Keratinocyte (primary cell): ENCODE results near the gene SKI.

Source experiments
- CTCF ChIP-seq, 3 experiments: IDR thresholded peaks in 1 of 3; conservative IDR thresholded peaks in 1 of 3; optimal IDR thresholded peaks in 1 of 3; 2 replicates in 2 of 3; 3 replicates in 1 of 3; pipeline versions ENCODE3 to v1.5.1; 2011; ENCODE audit warnings: low read length in 3 of 3, mild to moderate bottlenecking in 3 of 3, moderate library complexity in 2 of 3, control low read depth in 1 of 3, inconsistent platforms in 1 of 3; ENCODE audit not compliant: insufficient read depth in 2 of 3; ENCODE audit errors: extremely low read depth in 1 of 3
- EZH2 ChIP-seq: IDR thresholded peaks from one replicate; pipeline ENCODE4 v1.6.1; 2012; ENCODE audit warnings: inconsistent platforms, mild to moderate bottlenecking, low read length, moderate library complexity

DNA sequence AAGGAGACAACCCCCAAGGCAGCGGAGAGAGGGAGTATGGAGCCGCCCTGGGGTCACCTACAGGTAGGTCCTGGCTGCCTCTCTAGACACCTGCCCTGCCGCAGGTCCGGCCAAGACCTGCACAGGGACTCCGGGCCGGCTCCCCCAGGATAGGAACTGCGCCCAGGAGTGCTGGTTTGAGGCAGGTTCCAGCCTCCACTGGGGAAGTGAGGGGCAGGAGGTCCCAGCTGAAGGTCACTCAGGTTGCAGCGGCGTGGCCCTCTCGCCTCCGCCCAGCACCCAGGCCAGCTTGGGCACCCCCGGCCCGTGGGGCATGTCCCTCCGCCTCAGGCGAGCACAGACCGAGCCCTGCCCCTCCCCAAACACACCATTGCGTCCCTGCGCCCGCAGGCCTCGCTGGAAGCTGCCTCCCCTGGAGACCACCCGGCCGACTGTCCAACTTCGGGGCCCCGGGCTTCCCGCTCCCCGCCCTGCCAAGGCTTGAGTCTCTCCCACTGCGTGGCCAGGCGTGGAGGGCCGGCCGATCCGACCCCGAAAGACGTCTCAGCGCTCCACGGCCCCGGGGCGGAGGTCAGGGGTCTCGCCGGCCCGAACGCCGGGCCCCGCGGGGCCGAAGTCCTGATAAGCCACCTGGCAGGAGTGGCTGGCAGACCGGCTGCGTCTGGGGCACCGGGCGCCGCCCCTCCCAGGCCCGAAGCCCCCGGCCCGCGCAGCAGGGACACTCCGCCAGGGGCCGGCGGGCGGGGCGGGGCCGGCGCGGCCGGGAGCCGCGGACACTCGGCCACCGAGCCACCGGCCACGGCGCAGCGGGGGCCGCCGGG, 1.4 kb upstream of the SKI start:
- TF ChIP-seq CTCF (optimal IDR thresholded peaks at IDR 0.05 in 1 of 3, IDR thresholded peaks at IDR 0.05 in 1 of 3, conservative IDR thresholded peaks at IDR 0.05 in 1 of 3; ENCODE audit: extremely low read depth in 1 of 3, insufficient read depth in 2 of 3, low read length in 3 of 3), result no peak
- no peak for TF ChIP-seq EZH2
